NCI-H748 treated with DMSO at 0.1 percent for 48 hours (cell line): ENCODE results near the gene ADAM12.

ENCODE experiments used
- DNase-seq: peaks from one replicate; lab custom pipeline; 2025; lab: John Stamatoyannopoulos, UW

ADAM12 gene

GRCh38 chr10:126234630-126235029 is 153.6 kb downstream of the ADAM12 start:
- DNase-seq, result no peak

GRCh38 chr10:126233182-126234148 is 154.8 kb downstream of the ADAM12 start:
- DNase-seq, result no peak

GRCh38 chr10:126230587-126230986 is 157.7 kb downstream of the ADAM12 start:
- DNase-seq, result no peak

DNA sequence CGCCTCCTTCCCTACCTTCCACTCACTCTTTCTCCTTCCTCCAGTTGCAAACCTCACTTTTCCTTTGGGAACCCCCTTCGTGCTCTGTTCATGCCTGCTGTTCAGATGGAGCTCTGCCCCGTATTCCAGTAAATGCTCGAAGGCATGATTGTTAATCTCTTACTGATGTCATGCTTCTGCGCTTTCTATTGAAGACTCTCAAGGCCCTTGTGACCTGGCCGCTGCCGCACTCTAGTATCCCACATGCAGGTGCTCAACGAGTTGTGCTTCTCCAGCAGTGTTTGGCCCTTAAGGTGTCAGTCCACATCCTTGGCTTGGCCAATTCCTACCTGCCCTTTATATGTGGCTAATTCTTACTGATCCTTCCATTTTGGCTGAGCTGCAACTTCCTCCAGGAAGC is 158.6 kb downstream of the ADAM12 start:
- DNase-seq, result no peak

- no peak for DNase-seq
Measured at GRCh38 chr10:126227762-126228134, 160.5 kb downstream of the ADAM12 start.

DNA sequence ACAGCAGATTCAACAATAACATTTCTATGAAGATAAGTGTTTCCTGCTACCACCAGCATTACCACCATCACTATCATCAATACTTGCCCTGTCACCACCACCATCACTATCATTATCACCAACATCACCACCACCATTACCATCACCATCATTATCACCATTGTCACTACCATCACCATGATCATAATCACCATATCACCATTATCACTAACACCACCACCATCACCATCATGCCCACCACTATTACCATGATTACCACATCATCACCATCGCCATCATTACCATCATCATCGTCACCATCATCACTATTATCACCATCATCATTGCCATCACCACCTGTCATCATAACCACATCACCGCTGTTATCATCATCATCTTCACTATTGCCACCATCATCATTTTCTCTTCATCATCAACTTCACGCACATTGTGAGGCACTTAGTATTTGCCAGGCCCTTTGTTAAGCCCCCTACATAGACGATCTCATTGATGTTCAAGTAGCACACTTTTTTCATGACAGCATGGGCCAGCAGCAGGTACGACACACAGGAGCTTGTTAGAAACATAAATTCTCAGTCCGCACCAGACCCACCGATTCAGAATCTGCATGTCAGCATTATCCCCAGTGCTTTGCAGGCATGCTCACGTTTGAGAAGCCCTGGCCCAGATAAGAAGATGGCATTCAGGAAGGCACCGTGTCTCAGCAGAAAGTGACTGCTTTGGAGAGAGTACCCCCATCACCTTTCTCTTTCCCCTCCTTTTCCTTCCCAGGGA is 161.1 kb downstream of the ADAM12 start:
- no peak for DNase-seq

GRCh38 chr10:126226205-126226604 is 162.1 kb downstream of the ADAM12 start:
- DNase-seq, result no peak

GRCh38 chr10:126225672-126226008 is 162.6 kb downstream of the ADAM12 start:
- DNase-seq, result no peak

DNA sequence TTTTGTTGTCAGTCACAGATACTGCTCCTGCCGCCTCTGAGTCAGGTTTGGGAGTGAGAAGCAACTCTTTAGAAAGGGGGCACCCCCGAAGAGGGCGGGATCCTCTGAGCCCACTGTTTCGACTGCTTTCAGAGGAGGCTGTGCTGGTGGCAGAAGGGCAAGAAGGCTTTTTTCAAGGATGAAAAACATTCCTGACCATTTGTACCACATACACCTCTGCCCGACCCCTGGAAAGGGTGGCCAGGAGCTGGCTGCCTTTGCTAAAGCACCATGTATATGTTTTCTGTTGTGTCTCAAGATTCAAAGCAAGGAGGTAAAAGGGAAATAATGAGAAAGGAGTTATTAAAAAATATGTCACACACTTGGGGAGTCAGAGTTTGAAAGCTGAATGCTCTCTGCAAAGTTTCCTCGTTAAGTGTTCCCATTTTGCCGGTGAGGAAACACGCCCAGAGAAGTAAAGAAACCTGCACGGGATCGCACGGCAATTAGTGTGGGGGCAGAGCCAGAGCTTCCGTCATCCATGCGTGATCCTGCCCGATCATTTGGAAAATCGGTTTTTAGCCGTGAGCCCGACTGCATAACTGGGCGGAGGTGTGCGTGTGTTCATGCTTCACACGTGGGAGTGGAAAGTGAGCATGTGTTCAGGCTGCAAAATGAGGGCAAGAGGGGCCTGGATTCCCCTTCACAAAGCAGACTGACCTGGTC is 163.2 kb downstream of the ADAM12 start:
- no peak for DNase-seq

- no peak for DNase-seq
Measured at GRCh38 chr10:126223512-126224067, 164.7 kb downstream of the ADAM12 start.

DNA sequence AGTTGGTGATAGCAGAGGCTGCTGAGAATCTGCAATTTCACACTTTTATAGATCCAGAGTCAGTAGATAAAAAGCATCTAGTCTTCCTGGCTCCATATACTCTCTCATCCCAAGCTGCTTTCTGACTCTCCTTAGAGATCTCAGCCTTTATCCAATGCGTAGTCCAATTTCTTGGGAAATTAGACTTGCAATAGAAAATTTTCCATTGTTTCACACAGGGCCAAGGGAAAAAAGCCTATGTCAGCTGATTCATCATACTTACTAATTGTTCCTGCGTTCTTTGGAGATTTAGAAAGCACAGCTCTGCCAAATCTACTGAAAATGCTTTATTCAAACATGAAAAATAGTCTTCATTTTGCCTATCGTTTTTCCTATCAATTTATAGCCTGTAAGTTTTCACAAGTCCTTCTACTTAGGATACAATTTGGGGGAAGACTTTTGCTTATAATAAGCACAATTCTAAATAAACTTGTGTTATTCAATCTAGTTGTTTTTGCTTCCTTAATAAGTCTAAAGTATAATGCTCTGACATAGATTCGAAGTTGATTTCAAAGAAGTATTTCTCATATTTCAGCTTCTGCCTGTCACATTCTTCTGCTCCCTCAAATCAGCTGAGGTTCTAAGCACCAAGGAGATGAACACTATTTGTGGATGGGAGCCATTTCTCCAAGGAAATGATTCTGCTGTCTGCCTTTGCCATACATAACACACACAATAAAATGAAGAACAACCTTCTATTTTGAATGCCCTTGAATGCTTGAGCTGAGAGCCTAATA is 165.4 kb downstream of the ADAM12 start:
- DNase-seq, result no peak

- DNase-seq, result no peak
Measured at GRCh38 chr10:126221874-126222273, 166.4 kb downstream of the ADAM12 start.

DNA sequence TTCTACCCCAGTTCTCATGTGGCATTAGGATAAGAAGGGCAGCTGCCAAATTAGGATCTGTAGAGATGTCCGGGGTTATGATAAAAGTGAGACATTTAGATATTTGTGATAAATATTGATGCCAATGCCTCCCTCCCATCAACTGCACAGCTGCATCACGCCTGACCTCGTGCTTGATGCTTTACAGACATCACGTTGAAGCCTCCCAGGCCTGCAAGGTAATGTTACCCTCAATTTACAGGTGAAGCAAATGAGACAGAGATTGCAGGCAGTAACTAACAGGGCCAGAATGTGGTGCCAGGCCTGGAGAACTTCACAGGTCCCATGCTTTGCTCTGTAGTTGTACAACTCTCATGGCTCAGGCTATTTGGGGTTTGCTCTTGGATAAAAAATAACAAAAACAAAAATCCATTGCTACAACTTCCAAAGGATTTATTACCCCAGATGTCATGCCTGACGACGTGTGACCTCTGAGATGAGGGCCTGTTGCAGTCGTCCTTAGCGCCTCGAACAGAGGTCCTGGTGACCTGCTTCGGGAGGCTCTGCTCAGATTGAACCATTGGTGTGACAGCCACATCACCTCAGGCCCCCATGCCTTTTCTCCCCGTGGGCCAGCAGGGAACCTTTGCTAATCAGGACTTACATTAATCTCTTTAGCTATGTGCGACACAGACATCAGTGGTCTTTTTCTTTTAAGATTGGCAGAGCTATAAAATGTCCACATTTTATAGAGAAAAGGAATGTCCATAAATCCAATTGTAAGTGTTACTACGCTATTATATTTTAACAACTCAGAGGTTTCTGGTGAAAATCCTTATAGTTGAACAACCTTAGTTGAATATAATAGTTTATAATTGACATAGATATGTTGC is 169.3 kb downstream of the ADAM12 start:
- no peak for DNase-seq

- DNase-seq, result no peak
Measured at GRCh38 chr10:126218174-126218573, 170.1 kb downstream of the ADAM12 start.

DNA sequence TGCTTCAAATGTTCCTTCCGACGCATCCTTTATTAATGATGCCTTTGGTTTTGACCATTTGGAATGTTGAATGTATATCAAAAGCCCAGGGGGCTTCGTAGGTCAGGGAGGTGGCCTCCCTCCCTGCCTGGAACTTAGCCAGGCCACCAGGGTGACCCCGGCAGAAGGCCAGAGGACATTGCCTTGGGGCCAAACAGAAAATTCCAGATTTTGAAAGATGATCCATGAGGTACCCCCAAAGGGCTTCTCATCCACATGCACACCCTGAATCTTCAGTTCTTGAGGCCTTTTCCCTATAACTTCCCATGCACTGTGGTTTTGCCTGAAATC is 171.7 kb downstream of the ADAM12 start:
- DNase-seq, result no peak

- DNase-seq, result no peak
Measured at GRCh38 chr10:126215746-126216631, 172.3 kb downstream of the ADAM12 start.

DNA sequence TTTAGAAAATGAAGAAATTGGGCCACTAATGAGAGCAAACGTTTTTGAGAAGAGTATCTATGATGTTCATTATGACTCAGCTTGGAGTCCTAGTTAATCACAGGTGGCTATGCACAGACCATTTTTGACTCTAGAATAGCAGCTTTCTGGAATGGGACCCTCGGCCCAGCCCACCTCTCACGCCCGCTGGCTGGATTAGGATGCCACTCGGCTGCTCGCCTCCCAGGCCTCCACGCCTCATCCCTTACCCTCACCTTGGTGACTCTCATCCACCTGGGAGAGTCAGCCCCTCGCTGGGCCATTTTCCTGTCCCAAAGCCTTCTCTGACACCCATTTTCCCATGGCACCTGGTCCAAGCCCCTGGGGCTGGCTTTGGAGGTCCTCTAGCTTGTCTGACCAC is 173.6 kb downstream of the ADAM12 start:
- no peak for DNase-seq

- DNase-seq, result no peak
Measured at GRCh38 chr10:126214021-126214420, 174.3 kb downstream of the ADAM12 start.

DNA sequence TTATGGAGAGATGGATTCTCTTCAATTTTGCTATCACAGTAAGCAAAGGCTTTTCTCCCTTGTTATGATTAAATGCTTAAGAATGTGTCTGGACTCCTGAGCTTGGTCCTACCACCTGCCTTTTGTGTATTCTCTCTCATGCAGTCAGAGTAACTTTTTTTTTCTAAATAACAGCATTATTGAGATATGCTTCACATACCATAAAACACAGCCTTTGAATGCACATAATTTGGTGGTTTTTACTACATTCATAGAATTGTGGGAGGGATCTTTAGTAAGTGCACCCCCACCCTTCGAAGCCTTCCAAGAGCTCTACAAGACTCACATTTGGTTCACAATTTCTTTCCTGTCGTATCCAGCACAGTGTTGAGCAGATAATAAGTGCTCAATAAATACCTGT is 175.5 kb downstream of the ADAM12 start:
- no peak for DNase-seq
